Hematopoietic multipotent progenitor cell (in vitro differentiated cells): Measurements from ENCODE around the gene STPG4. TPM values are rescaled to one million over a fixed set of nuclear protein-coding genes. Genes with fewer than 3 reads are reported as not detected.
A peak's percentile ranks its signal among the peaks of the same experiment; 100 is the strongest.

Experiments used
- DNase-seq, 3 donors: peaks; one replicate each; pipeline ENCODE4 v3.0.0-alpha.2; 2011 to 2015; ENCODE audit warnings: low read depth in 2 of 3, low spot score in 2 of 3
- total RNA-seq: library from RNA; depleted of rRNA; stranded (reverse); fragments of >200 nt; gene quantifications from one replicate; pipeline ENCODE4 v1.2.3, GENCODE V29; 2012

The STPG4 gene
- total RNA-seq, 1 donor: not detected

DNA sequence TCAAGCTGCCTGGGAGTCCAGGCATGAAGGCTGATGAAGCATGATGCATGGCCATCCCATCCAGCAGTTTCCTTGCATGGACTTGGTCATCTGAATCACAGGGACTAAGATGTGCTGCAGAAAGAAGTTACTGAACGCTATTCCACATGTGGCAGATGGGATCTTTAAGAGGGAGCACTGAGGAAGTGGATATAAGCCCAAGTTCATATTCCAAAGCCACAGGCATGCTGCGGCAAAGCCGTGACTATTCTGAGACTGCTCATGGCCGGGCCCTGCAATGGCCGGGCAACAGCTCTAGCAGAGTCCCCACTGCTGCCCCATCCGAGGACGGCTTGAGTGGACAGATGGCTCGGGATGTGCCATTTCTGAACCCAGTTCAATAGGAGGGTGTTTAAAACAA lies 61.5 kb downstream of the STPG4 start:
- no peak for DNase-seq

DNA sequence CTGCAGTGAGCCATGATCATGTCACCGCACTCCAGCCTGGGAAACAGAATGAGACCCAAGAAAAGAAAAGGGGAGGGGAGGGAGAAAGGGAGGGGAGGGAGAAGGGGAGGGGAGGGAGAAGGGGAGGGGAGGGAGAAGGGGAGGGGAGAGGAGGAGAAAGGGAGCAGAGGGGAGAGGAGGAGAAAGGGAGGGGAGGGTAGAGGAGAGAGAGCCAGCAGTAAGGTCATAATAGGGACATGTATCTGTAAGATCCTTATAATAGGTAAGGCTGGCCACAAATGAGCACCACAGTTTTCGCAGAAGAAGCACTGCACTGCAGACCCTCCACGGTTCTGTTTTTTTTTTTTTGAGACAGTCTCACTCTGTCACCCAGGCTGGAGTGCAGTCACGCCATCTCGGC lies 62.6 kb downstream of the STPG4 start:
- DNase-seq: no peak

- DNase-seq: no peak
Measured at GRCh38 chr2:47091118-47091517, 64.0 kb downstream of the STPG4 start.

- DNase-seq: peak in 1 of 3 donors; percentile 44
Measured at GRCh38 chr2:47089083-47089464, 66.0 kb downstream of the STPG4 start.

DNA sequence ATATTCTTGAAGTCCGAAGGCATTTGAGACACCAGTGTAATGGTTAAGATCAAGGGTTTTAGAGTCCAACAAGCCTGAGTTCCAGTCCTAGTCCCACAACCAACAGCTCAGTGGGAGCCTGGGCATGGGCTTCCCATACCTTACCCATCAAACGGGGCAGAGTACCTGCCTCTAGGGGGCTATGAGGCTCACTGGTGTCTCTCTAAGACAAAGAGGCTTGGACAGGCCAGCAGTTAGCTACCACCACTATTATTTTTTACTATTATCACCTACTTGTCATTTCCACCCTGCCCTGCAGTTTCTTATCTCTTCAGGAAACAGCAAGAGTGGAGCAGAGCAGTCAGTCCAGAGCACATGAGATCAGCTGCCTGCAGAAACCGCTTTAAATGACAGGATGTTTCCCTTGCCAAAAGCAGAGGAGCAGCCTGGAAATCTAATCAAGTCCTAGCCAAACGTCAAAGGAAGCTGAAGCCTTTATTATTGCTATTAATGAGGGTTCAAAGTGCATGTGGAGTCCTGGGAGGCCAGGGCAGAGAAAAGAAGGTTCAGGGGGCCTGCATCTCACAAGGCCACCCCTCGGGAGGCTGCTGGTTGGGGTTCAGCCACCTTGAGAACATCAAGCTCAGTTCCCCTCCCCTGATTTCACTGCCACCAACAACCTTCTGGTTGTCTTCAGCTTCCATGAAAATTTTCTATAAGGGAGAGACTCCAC lies 66.6 kb downstream of the STPG4 start:
- peak in 2 of 3 donors; percentile 30 to 52 for DNase-seq

DNA sequence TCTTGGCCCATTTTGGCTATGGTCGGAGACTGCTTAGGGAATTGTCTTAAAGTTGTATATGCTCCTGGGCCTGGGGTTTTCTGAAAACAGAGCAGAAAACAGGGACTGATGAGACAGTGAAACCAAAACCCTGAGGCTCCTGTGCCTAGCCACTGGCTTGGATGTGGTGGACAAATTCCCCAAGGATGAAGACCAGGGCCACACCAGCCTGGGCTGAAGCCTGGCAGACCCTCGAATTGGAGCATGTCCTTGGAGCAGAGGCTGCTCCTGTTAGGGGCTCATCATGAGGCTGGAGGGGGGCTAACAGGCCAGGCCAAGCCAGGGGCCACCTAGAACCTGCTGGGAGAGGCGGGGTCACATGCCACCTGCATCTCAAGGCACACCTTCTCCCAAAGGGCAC lies 68.1 kb downstream of the STPG4 start:
- DNase-seq: no peak

- no peak for DNase-seq
Measured at GRCh38 chr2:47086571-47086970, 68.5 kb downstream of the STPG4 start.

- peak in 1 of 3 donors; percentile 66 for DNase-seq
Measured at GRCh38 chr2:47086054-47086471, 69.0 kb downstream of the STPG4 start.

DNA sequence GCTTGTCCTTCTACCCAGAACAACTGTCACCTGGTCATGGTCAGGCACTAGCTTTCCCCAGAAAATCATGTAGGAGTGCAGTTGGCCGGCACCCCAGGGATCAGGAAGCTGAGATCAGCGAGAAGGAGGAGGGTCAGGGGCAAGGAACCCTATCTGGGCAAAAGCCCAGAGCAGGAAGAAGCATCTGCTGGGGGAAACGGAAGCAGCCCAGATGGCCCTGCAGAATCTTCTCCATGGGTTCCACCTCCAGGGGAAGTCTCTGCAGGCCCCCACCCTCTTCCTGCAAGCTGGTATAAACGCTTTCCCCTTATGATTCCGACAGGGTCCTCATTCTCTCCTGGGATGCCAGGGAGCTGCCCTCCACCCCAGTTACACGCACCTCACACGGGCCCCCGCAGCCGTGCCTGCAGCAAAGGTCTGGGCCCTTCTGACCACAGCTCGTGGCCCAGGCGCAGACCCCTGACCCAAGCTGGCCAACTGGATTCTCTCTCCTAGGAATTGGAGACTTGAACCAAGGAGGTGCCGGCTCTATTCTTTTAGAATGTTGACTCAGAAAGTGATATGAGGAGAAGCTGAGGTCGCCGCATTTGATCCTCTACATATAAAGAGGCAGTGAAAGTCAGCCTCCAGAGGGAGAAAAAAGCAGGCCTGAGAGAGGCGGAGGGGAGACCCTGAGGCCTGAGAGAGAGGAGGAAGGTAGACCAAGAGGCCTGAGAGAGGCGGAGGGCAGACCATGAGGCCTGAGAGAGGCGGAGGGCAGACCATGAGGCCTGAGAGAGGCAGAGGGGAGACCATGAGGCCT lies 71.0 kb downstream of the STPG4 start:
- DNase-seq: peak in 2 of 3 donors; percentile 35 to 80

GRCh38 chr2:47083485-47083884 lies 71.6 kb downstream of the STPG4 start:
- DNase-seq: no peak

GRCh38 chr2:47083005-47083404 lies 72.1 kb downstream of the STPG4 start:
- DNase-seq: peak in 1 of 3 donors; percentile 29

DNA sequence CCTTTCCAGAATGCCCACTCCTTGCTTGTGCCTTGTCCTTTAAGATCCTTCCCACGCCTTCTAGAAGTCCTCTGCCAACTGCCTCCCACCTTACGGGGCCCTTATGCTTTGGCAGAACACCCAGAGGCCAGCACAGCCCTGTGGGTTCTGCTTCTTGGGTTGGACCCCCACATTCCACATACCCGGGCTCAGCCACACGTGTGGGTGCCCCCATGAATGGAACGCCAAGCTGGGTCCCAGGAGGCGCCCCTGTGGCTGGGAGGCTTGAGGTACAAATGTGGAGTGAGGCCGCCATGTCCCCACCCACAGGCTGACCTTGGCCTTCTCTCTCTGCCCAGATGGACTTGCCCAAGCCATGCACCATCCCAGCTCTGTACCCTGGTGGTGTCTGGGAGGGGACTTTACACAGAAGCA lies 74.2 kb downstream of the STPG4 start:
- DNase-seq: no peak

DNA sequence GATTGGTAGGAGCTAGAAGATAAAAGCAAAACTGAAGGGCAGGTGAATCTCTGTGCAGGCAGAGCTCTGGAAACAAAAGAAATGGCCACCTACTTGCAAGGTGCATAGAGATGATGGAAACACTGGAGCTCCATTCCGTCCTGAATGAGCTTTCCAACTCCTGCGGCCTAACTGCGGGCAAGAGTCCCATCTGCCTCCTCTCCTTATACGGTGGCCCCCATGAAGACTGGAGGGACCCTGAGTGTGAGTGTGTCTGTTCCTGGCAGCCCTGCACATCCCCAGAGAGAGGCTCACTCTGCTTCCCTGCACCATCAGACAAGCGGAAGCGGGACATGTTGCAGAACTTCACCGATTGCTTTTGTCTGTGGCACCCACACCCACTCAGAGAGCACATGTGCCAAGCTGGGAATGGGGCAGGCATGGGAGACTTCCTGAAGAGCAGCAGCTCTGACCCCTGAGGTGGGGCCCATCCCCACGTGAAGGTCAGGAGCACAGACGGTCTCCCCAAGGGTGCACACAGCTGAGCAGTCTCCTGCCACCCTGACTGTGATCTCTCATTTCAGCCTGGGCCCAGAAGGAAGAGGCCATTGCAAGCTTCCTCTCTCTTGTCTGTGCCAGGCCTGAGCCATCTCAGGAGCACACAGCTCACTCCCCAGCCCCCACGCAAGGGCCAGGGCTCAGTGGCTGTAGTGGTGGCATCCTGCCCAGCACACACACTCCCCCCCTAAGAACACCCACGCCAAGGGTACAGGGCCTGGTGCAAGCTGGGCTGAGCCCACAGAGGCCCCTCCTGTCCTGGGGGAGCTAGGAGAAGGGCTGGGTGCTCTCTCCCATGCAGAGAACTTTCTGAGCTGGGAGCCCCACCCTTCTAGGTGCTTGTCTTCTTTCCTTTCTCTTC lies 75.3 kb downstream of the STPG4 start:
- no peak for DNase-seq

- no peak for DNase-seq
Measured at GRCh38 chr2:47078541-47079482, 76.3 kb downstream of the STPG4 start.

DNA sequence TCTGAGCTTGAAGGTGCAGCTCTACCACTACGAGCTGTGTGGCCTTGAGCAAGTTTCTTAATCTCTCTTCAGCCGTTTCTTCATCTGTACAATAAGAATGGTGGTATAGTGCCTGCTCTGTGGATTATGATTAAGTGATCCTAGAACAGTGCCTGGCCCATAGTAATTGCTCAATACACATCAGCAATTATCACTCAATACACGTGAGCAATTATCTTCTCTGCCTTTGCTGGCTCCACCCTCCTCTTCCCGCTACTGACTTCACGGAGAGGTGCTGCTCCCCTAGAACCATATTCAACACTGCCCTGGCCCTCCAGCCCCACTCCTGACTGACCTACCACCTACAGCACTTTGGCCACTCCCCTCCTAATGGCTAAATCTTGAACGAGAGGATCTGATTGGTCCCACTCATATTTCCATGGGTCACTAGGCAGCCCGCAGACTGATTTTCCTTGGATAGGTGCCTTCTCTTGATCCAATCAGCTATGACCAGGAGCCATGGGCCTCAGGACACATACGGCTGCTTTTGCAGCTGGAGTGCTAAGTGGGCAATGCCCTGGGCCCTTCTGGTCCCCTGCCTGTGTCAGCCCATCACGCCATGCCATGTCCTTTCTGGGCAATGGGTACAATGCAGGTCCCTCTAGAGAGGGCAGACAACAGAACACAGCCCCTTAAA lies 77.5 kb downstream of the STPG4 start:
- no peak for DNase-seq

GRCh38 chr2:47076586-47077441 lies 78.3 kb downstream of the STPG4 start:
- no peak for DNase-seq

DNA sequence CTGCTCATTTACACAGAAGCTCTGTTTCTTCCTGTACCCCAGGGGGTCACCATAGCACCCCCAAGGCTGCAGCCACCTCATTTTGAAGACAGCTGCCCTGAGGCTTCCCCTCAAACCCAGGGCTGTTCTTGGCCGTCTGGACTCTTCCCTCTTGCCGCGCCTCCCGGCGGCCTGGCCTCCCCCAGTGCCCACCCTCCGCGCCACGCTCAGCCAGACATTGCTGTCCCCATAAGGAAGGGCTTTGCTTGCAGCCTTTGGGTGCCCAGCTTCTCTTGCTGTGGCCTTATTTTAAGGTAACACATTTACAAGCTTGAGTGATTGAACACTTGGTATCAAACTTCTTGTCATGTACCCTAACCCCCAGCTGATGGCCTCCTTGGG lies 79.0 kb downstream of the STPG4 start:
- DNase-seq: no peak

GRCh38 chr2:47075361-47076125 lies 79.6 kb downstream of the STPG4 start:
- no peak for DNase-seq
